HG03045 (cell line): ENCODE results near the gene ABLIM1.

Experiments used
- ATAC-seq: cut with Tn5 transposase; IDR thresholded peaks from one replicate; pipeline ENCODE4 v1.9.1; 2021; ENCODE audit warnings: mild to moderate bottlenecking, moderate library complexity; ENCODE audit not compliant: unreplicated experiment

The ABLIM1 gene

GRCh38 chr10:114430688-114431413 lies 227.2 kb downstream of the ABLIM1 start:
- ATAC-seq, result no peak

- no peak for ATAC-seq
These were observed 228.3 kb downstream of the ABLIM1 start for GRCh38 chr10:114429581-114430335.

- ATAC-seq, result no peak
These were observed 230.8 kb downstream of the ABLIM1 start for GRCh38 chr10:114427124-114427852.

- ATAC-seq, result no peak
These were observed 231.6 kb downstream of the ABLIM1 start for GRCh38 chr10:114426476-114426875.

GRCh38 chr10:114420811-114421485 lies 237.1 kb downstream of the ABLIM1 start:
- no peak for ATAC-seq

- no peak for ATAC-seq
These were observed 240.0 kb downstream of the ABLIM1 start for GRCh38 chr10:114418109-114418508.

GRCh38 chr10:114412907-114413797 lies 244.9 kb downstream of the ABLIM1 start:
- no peak for ATAC-seq

GRCh38 chr10:114408968-114409444 lies 249.1 kb downstream of the ABLIM1 start:
- no peak for ATAC-seq

GRCh38 chr10:114408112-114408967 lies 249.7 kb downstream of the ABLIM1 start:
- ATAC-seq, result no peak

- ATAC-seq, result no peak
These were observed 251.6 kb downstream of the ABLIM1 start for GRCh38 chr10:114406455-114406854.

GRCh38 chr10:114405011-114405350 lies 253.1 kb downstream of the ABLIM1 start:
- ATAC-seq, result no peak

- ATAC-seq, result no peak
These were observed 253.7 kb downstream of the ABLIM1 start, which contains the start of gene AFAP1L2 for GRCh38 chr10:114404171-114405010. AFAP1L2 (minus strand) TSS chr10:114404502; CDS start chr10:114404455, 47 bp downstream.

GRCh38 chr10:114403541-114404161 lies 254.4 kb downstream of the ABLIM1 start:
- ATAC-seq, result no peak

- ATAC-seq, result no peak
These were observed 255.1 kb downstream of the ABLIM1 start for GRCh38 chr10:114402871-114403540.

GRCh38 chr10:114402233-114402632 lies 255.8 kb downstream of the ABLIM1 start:
- no peak for ATAC-seq

GRCh38 chr10:114401195-114401791 lies 256.8 kb downstream of the ABLIM1 start:
- no peak for ATAC-seq

GRCh38 chr10:114400091-114400490 lies 258.0 kb downstream of the ABLIM1 start:
- no peak for ATAC-seq
